ENCODE measurements around the gene PACSIN2.
"Not testable (repeated sequence)": the region's sequence is repeated elsewhere in the genome, so short reads cannot be mapped to it uniquely, and the experiment has no call there.

PACSIN2 gene

GRCh38 chr22:42947211-42947990 lies 67.5 kb downstream of the PACSIN2 start:
- DNase-seq: peak in 2 of 51 donors; percentile 9 to 43

GRCh38 chr22:42946546-42947198 lies 68.3 kb downstream of the PACSIN2 start:
- no peak for DNase-seq

GRCh38 chr22:42945736-42946135 lies 69.2 kb downstream of the PACSIN2 start:
- DNase-seq: no peak

DNA sequence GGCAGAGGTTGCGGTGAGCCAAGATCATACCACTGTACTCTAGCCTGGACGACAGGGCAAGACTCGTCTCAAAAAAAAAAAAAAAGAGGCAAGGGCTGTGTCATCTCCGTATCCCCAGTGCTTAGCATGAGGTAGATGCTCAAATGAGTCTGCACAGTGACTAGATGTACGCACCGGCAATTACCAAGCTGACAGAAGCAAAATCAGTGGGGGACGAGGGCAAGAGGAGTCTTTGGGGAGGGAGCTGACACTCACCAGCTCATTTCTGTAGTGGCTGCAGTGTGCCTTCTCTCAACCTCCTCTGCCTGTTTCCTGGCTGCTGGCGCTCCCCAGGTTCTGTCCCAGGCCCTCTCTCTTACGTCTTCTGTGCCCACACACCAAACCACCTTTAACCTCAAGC lies 69.9 kb downstream of the PACSIN2 start:
- no peak for DNase-seq

DNA sequence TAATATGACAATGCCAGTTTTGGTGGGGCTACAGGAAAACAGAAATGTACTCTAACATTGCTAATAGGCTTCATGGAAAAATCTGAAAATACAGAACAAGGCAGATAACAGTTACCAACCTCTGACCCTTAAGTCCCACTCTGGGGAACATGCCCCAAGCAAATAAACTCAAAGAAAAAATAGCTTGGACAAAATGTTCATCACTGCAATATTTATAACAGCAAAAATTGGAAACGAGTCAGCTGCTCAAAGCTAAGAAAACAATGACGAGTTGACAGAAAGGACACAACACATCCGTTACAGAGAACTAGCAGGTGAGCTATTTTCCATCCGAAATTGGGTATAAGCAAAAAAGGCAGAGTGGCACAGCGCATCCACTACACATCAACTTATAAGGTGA lies 70.5 kb downstream of the PACSIN2 start:
- DNase-seq: no peak

GRCh38 chr22:42943981-42944380 lies 71.0 kb downstream of the PACSIN2 start:
- DNase-seq: no peak

GRCh38 chr22:42942351-42942750 lies 72.6 kb downstream of the PACSIN2 start:
- no peak for DNase-seq

- peak in 1 of 51 donors; percentile 31 for DNase-seq
Observed at GRCh38 chr22:42939941-42940653, 74.9 kb downstream of the PACSIN2 start.

- DNase-seq: peak in 1 of 51 donors; percentile 31
Observed at GRCh38 chr22:42939451-42939881, 75.5 kb downstream of the PACSIN2 start.

GRCh38 chr22:42938976-42939375 lies 76.0 kb downstream of the PACSIN2 start:
- DNase-seq: no peak

DNA sequence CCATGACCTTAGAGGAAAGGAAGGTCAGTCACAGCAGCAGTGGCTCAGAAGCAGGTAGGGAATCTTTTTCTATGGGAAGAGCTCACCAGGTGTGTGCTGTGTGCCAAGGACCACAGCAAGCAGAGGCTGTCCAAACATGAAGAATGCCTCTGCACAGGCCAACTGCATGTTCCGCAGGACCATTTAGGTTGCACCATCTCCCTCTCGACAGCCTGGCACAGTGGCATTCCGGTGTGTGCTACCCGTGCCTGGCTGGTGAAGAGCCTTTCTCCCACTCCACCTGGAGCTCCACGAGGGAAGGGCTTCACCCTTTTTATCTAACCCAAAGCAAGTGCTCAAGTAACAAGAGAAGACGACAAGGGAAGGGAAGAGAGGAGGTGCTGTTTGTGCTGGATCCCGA lies 76.5 kb downstream of the PACSIN2 start:
- no peak for DNase-seq

- DNase-seq: peak in 1 of 51 donors; percentile 28
Observed at GRCh38 chr22:42937164-42937843, 77.6 kb downstream of the PACSIN2 start.

DNA sequence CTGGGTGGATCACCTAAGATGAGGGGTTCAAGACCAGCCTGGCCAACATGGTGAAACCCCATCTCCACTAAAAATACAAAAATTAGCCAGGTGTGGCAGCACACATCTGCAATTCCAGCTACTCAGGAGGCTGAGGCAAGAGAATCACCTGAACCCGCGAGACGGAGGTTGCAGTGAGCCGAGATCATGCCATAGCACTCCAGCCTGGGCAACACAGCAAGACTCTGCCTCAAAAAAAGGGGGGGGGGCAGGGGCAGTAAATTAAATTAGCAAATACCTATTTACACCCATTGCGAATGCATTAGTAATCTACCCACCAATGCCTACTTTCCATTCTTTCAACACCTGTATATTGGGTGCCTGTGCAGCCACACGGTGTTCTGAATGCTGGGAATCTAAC lies 78.3 kb downstream of the PACSIN2 start:
- DNase-seq: not testable (repeated sequence)

GRCh38 chr22:42934338-42934737 lies 80.6 kb downstream of the PACSIN2 start:
- no peak for DNase-seq

DNA sequence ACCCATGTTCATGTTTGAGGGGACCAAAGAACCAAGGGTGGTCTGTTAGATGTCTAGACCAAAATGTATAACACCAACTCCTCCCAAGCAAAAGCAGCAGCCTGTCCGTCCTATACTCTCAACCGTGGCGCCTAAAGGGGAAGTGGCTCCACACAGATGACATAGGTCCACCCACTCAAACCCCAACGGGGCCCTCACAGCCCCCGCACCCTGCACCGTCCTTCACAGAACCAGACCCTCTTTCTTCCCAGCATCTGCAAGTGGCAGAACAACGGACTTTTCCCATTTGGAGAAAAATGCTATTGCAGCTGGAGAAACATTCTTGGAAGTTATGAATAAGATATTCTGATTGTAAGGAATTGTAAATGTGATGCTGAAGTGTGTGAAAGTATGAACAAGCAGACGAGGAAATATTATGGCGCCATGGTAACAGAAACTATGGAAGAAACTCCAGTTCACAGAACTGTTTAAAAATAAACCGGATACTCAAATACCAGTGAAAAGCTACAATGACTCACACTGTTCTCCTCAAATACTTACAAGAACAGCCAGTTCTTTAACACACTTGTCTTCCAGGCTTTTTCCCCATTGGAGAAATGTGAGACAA lies 81.4 kb downstream of the PACSIN2 start:
- DNase-seq: peak in 3 of 51 donors; percentile 17 to 45 (median 21)

GRCh38 chr22:42932857-42933484 lies 82.0 kb downstream of the PACSIN2 start:
- no peak for DNase-seq

GRCh38 chr22:42932197-42932519 lies 82.8 kb downstream of the PACSIN2 start:
- DNase-seq: no peak

- DNase-seq: peak in 1 of 51 donors; percentile 22
Observed at GRCh38 chr22:42931421-42932196, 83.3 kb downstream of the PACSIN2 start.

DNA sequence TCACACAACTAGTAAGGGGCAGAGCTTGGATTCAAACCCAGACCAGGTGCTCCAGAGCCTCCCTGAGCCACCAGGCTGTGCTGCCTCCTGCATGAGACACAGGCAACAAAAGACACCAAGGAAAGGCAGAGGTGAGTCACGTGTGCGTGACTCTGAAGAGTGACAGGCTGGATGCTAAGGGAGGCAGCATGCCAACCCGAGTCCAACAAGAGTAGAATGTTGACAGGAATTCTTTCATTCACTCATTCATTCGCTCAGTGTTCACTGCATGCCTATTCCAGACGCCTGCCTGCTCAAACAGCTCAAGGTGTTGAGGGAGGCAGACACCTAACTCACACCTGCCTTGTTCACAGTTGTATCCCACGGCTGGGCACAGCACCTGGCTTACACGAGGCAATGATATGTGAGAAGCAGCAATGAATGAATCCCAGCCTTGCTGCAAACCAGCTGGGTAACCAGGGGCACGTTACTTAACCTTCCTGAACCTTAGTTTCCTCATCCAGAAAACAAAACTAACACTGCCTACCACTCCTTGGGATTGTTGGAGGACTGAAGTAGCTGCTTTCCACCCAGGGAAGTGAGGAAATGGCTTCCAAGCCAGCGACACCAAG lies 84.0 kb downstream of the PACSIN2 start:
- no peak for DNase-seq

DNA sequence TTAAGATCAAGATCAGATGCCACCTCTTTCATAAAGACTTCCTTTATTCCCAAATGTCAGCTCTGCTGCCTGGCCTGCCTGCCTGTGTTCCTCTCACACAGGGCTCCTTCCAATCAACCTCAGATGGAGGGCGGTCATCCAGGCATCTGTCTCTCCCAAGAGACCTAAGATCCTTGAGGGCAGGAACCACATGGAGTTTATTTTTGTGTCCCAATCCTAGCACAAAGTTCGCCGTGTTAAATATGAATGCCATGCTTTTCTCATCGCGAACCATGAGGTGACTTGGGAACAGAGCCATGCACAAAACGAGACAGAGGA lies 85.2 kb downstream of the PACSIN2 start:
- no peak for DNase-seq
